Glomerular visceral epithelial cell (primary cell): ENCODE data around the gene LAX1.

Experiments used
- DNase-seq: peaks from one replicate; pipeline ENCODE4 v3.0.0-alpha.2; 2016; ENCODE audit errors: extremely low spot score

The LAX1 gene

GRCh38 chr1:203813581-203814341, 48.8 kb downstream of the LAX1 start:
- DNase-seq = no peak

GRCh38 chr1:203818399-203818798, 53.4 kb downstream of the LAX1 start:
- DNase-seq = no peak

- no peak for DNase-seq
Measured at GRCh38 chr1:203823306-203823705, 58.3 kb downstream of the LAX1 start.
